B cell (primary cell): Measurements from ENCODE around the gene ZNF652.

Experiments
- CTCF ChIP-seq: fragments of 200-600 bp; IDR thresholded peaks from one replicate; pipeline ENCODE4 v1.8.0; 2022; ENCODE audit warnings: antibody characterized with exemption, mild to moderate bottlenecking
- EZH2 ChIP-seq: IDR thresholded peaks from 2 replicates; pipeline ENCODE4 v1.6.1; 2012; ENCODE audit warnings: borderline replicate concordance, low read depth, mild to moderate bottlenecking, moderate library complexity, low read length; ENCODE audit not compliant: insufficient read depth, poor library complexity, severe bottlenecking

DNA sequence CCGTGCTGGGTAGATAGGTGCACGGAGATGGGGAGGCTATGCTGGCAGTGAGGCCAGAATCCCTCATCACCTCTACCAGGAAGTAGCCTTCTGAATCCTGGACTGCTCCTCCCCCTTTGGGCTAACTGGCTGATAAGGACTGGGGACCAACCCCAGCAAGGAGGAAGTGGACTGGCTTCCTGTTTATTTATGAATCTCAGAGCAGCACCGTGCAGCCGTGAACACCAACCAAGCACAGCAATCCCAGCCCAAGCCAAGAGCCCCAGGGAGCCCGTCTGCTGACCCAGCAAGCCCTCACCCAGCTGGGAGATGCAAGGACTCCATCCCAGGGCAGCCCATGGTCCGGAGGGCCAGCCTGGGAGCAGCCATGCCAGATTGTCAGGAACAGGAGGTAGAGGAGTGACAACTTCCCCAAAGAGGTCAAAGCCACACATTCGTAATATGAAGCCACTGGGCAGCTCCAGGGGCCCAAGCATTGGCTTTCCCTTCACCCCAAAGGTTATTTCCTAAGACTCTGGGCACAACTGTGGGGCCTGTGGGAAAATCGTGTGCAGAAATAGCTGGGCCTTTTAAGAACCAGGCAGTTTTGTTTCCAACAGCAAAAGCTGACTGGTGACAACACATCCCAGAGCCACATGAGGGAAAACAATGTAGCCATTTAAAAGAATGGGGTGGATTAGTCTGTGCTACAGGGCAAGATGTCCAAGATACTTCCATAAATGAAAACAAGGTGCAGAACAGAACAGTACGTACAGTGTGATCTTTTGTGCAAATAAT lies 28.7 kb upstream of the ZNF652 start:
- TF ChIP-seq CTCF (no peak), EZH2 (no peak)
